Fibroblast of lung (primary cell): Measurements from ENCODE around the gene PLXNA2. TPM values are rescaled to one million over a fixed set of nuclear protein-coding genes. Genes with fewer than 3 reads are reported as not detected.

Source experiments
- DNase-seq, 2 donors: peaks; one replicate each; pipeline versions ENCODE4 v3.0.0 to v3.0.0-alpha.2; 2010; ENCODE audit warnings: low read depth in 2 of 2
- H2AFZ ChIP-seq: 2 replicates; pipeline ENCODE4 v1.5.1; 2012; ENCODE audit warnings: low read length, control low read depth, inconsistent platforms
- H3K27ac ChIP-seq: 2 replicates; pipeline ENCODE4 v1.5.1; 2011; ENCODE audit warnings: low read length, control low read depth; ENCODE audit not compliant: insufficient read depth
- H3K27me3 ChIP-seq: 2 replicates; pipeline ENCODE4 v1.5.1; 2011; ENCODE audit warnings: mild to moderate bottlenecking, low read length; ENCODE audit not compliant: control insufficient read depth, insufficient read depth
- H3K36me3 ChIP-seq: 2 replicates; pipeline ENCODE4 v1.5.1; 2011; ENCODE audit warnings: low read length; ENCODE audit not compliant: control insufficient read depth, insufficient read depth
- H3K4me1 ChIP-seq: 2 replicates; pipeline ENCODE4 v1.5.1; 2011; ENCODE audit warnings: low read length; ENCODE audit not compliant: control insufficient read depth, insufficient read depth; ENCODE audit errors: extremely low read depth
- H3K4me2 ChIP-seq: 2 replicates; pipeline ENCODE4 v1.5.1; 2011; ENCODE audit warnings: low read length, control low read depth; ENCODE audit not compliant: insufficient read depth; ENCODE audit errors: extremely low read depth
- H3K4me3 ChIP-seq, 4 experiments: fragments of 200-600 bp in 1 of 4; sonication (generic) in 1 of 4; replicated peaks in 1 of 4; 2 replicates each; pipeline ENCODE4 v1.5.1; 2011 to 2016; ENCODE audit warnings: low read length in 4 of 4, low read depth in 3 of 4, mild to moderate bottlenecking in 3 of 4, control low read depth in 2 of 4, inconsistent platforms in 1 of 4, mixed read lengths in 1 of 4; ENCODE audit not compliant: insufficient read depth in 1 of 4; ENCODE audit errors: control extremely low read depth in 1 of 4
- H3K79me2 ChIP-seq: 2 replicates; pipeline ENCODE4 v1.5.1; 2012; ENCODE audit warnings: mild to moderate bottlenecking, low read length, inconsistent platforms; ENCODE audit not compliant: control insufficient read depth, insufficient read depth
- H3K9ac ChIP-seq: 2 replicates; pipeline ENCODE4 v1.5.1; 2011; ENCODE audit warnings: mild to moderate bottlenecking, low read length, control low read depth; ENCODE audit not compliant: insufficient read depth
- H3K9me3 ChIP-seq: 2 replicates; pipeline ENCODE4 v1.5.1; 2012; ENCODE audit warnings: low read depth, low read length; ENCODE audit not compliant: control insufficient read depth, insufficient read depth
- H4K20me1 ChIP-seq: 2 replicates; pipeline ENCODE4 v1.5.1; 2011; ENCODE audit warnings: low read length; ENCODE audit not compliant: control insufficient read depth, insufficient read depth; ENCODE audit errors: extremely low read depth
- CTCF ChIP-seq, 2 donors: IDR thresholded peaks in 1 of 2; conservative IDR thresholded peaks in 1 of 2; 1 replicate in 1 of 2; 2 replicates in 1 of 2; pipeline ENCODE4 v1.5.1; 2011 to 2012; ENCODE audit warnings: low read length in 2 of 2, control low read depth in 1 of 2, inconsistent platforms in 1 of 2, low read depth in 1 of 2, mild to moderate bottlenecking in 1 of 2
- EZH2 ChIP-seq: IDR thresholded peaks from 2 replicates; pipeline ENCODE4 v1.5.1; 2012; ENCODE audit warnings: low read length, control low read depth, mild to moderate bottlenecking; ENCODE audit errors: missing control alignments
- polyA plus RNA-seq, 2 donors: library from polyadenylated mRNA; depleted of rRNA in 1 of 2; stranded (reverse) in 1 of 2; unstranded in 1 of 2; fragments of >200 nt; gene quantifications; 2 replicates each; pipeline ENCODE4 v1.2.1, GENCODE V29; 2011 to 2012; ENCODE audit warnings: missing spikeins in 1 of 2
- total RNA-seq: library from RNA; depleted of rRNA; stranded (reverse); fragments of >200 nt; gene quantifications from 2 replicates; pipeline ENCODE4 v1.2.1, GENCODE V29; 2014

PLXNA2 gene
- total and polyA plus RNA-seq, 2 donors (not counting 1 experiment from before 2014, with no cell fraction given), result 0.43 to 2.0 TPM

- Histone ChIP-seq H3K27ac (no peak overlapping the region), H3K9me3 (no peaks in the 10 kb centered on the region), H3K4me3 (no peak overlapping the region), H3K9ac (no peak overlapping the region), H2AFZ (no peak overlapping the region), H4K20me1 (no peaks in the 10 kb centered on the region), H3K27me3 (no peaks in the 10 kb centered on the region), H3K4me1 (peaks cover 11% of the 10 kb centered on the region), H3K4me2 (no peak overlapping the region), H3K79me2 (no peaks in the 10 kb centered on the region), H3K36me3 (no peaks in the 10 kb centered on the region)
- peak in 1 of 2 donors; percentile 69 for DNase-seq
- TF ChIP-seq CTCF (conservative IDR thresholded peaks at IDR 0.05 in 1 of 2, IDR thresholded peaks at IDR 0.05 in 1 of 2; ENCODE audit: low read depth in 1 of 2, low read length in 2 of 2), result no peak
- no peak for TF ChIP-seq EZH2
These were observed 22.9 kb downstream of the PLXNA2 start for GRCh38 chr1:208221291-208221622.

- peak overlapping the region; percentile 23 for H2AFZ ChIP-seq
- no peak overlapping the region for H3K9ac ChIP-seq
- no peaks in the 10 kb centered on the region for H3K79me2 ChIP-seq
- TF ChIP-seq EZH2, result no peak
- TF ChIP-seq CTCF (conservative IDR thresholded peaks at IDR 0.05 in 1 of 2, IDR thresholded peaks at IDR 0.05 in 1 of 2; ENCODE audit: low read depth in 1 of 2, low read length in 2 of 2), result no peak
- no peaks in the 10 kb centered on the region for H4K20me1 ChIP-seq
- H3K36me3 ChIP-seq, result no peaks in the 10 kb centered on the region
- no peak overlapping the region for H3K4me3 ChIP-seq
- H3K4me1 ChIP-seq, result peaks cover 15% of the 10 kb centered on the region
- DNase-seq, result peak; percentile 50 to 84
- H3K9me3 ChIP-seq, result no peaks in the 10 kb centered on the region
- H3K27me3 ChIP-seq, result no peaks in the 10 kb centered on the region
- H3K4me2 ChIP-seq, result peak overlapping the region; percentile 19
- no peak overlapping the region for H3K27ac ChIP-seq
These were observed 24.4 kb downstream of the PLXNA2 start for GRCh38 chr1:208219659-208220282.

- Histone ChIP-seq H3K4me2 (no peak overlapping the region), H3K27ac (no peak overlapping the region), H3K4me1 (peaks cover 15% of the 10 kb centered on the region), H3K79me2 (no peaks in the 10 kb centered on the region), H3K9me3 (no peaks in the 10 kb centered on the region), H4K20me1 (no peaks in the 10 kb centered on the region), H3K27me3 (no peaks in the 10 kb centered on the region), H3K36me3 (no peaks in the 10 kb centered on the region), H3K9ac (no peak overlapping the region), H2AFZ (no peak overlapping the region), H3K4me3 (no peak overlapping the region)
- DNase-seq, result no peak
- TF ChIP-seq EZH2 (no peak), CTCF (conservative IDR thresholded peaks at IDR 0.05 in 1 of 2, IDR thresholded peaks at IDR 0.05 in 1 of 2; ENCODE audit: low read depth in 1 of 2, low read length in 2 of 2) (no peak)
These were observed 25.0 kb downstream of the PLXNA2 start for GRCh38 chr1:208219098-208219658.
